ENCODE data around the gene EFCAB14. TPM values are rescaled to one million over a fixed set of nuclear protein-coding genes. Genes with fewer than 3 reads are reported as not detected.
"Not testable (repeated sequence)": the region's sequence is repeated elsewhere in the genome, so short reads cannot be mapped to it uniquely, and the experiment has no call there.

The EFCAB14 gene
- total and polyA plus RNA-seq, 2 donors (not counting 3 experiments of a cell fraction or from before 2014, with no cell fraction given) = 30.0 to 81.7 TPM

- DNase-seq (ENCODE audit: low read depth, low spot score) (no peak), FAIRE-seq (no peak)
- intact Hi-C loops (cut with micrococcal nuclease) (no loop called here), dilution Hi-C loops (cut with MboI; ENCODE audit: extremely low pct_ligation_motif_present, low sequenced_read_pairs) (no loop called here)
- Histone ChIP-seq H3K9ac (replicated peaks; ENCODE audit: extremely low read depth, insufficient read depth, low read length) (no peak overlapping the region), H4K20me1 (replicated peaks; ENCODE audit: control insufficient read depth, extremely low read depth, insufficient read depth, low read length) (no peaks in the 10 kb centered on the region), H3K4me3 (replicated peaks in 1 of 3; ENCODE audit: insufficient read depth in 1 of 3, low read depth in 1 of 3, low read length in 3 of 3) (no peak overlapping the region), H2AFZ (ENCODE audit: low read depth, low read length) (no peak overlapping the region), H3K4me1 (ENCODE audit: control insufficient read depth, extremely low read depth, insufficient read depth, low read length) (no peaks in the 10 kb centered on the region), H3K4me2 (ENCODE audit: insufficient read depth, low read length) (no peak overlapping the region), H3K36me3 (ENCODE audit: control insufficient read depth in 2 of 2, extremely low read depth in 1 of 2, insufficient read depth in 2 of 2, low read length in 2 of 2) (peaks cover 6 to 8% of the 10 kb centered on the region in 2 experiments), H3K9me3 (replicated peaks; ENCODE audit: control insufficient read depth, insufficient read depth, low read length) (no peaks in the 10 kb centered on the region), H3K79me2 (ENCODE audit: control insufficient read depth, insufficient read depth, low read length) (no peaks in the 10 kb centered on the region), H3K9me1 (replicated peaks; ENCODE audit: control insufficient read depth, extremely low read depth, insufficient read depth, low read length) (no peaks in the 10 kb centered on the region), H3K27me3 (ENCODE audit: control insufficient read depth in 2 of 2, insufficient read depth in 2 of 2, low read length in 2 of 2) (no peaks in the 10 kb centered on the region), H3K27ac (ENCODE audit: insufficient read depth, low read depth, low read length) (no peak overlapping the region)
- POLR2A ChIA-PET = no interaction called here
- TF ChIP-seq FOS (IDR thresholded peaks at IDR 0.05; ENCODE audit: borderline replicate concordance, insufficient read depth, low read length) (no peak), MAX (IDR thresholded peaks at IDR 0.05; ENCODE audit: insufficient read depth, insufficient read length) (no peak), EZH2 (IDR thresholded peaks at IDR 0.05; ENCODE audit: borderline replicate concordance, low read depth, low read length, severe bottlenecking) (no peak)
- no TSS peak for BruUV-seq (replicated peaks)
- CTCF ChIA-PET = interaction anchor here (1.1 to 1.3 kb wide), 2 partner anchors 10 to 23 kb away, joined by 3 to 6 read pairs; no protein-coding TSS in a partner anchor
Measured at GRCh38 chr1:46652321-46653100, 66.4 kb downstream of the EFCAB14 start.

- intact Hi-C loops (cut with micrococcal nuclease); DNase-seq (ENCODE audit: low read depth, low spot score); dilution Hi-C loops (cut with MboI; ENCODE audit: extremely low pct_ligation_motif_present, low sequenced_read_pairs); H4K20me1 ChIP-seq (replicated peaks; ENCODE audit: control insufficient read depth, extremely low read depth, insufficient read depth, low read length); BruUV-seq (replicated peaks); H3K27ac ChIP-seq (ENCODE audit: insufficient read depth, low read depth, low read length); H3K79me2 ChIP-seq (ENCODE audit: control insufficient read depth, insufficient read depth, low read length); H2AFZ ChIP-seq (ENCODE audit: low read depth, low read length); H3K9ac ChIP-seq (replicated peaks; ENCODE audit: extremely low read depth, insufficient read depth, low read length); H3K4me1 ChIP-seq (ENCODE audit: control insufficient read depth, extremely low read depth, insufficient read depth, low read length); CTCF ChIA-PET; H3K4me3 ChIP-seq (replicated peaks in 1 of 3; ENCODE audit: insufficient read depth in 1 of 3, low read depth in 1 of 3, low read length in 3 of 3); FAIRE-seq; H3K9me1 ChIP-seq (replicated peaks; ENCODE audit: control insufficient read depth, extremely low read depth, insufficient read depth, low read length); H3K27me3 ChIP-seq (ENCODE audit: control insufficient read depth in 2 of 2, insufficient read depth in 2 of 2, low read length in 2 of 2); H3K36me3 ChIP-seq (ENCODE audit: control insufficient read depth in 2 of 2, extremely low read depth in 1 of 2, insufficient read depth in 2 of 2, low read length in 2 of 2); H3K4me2 ChIP-seq (ENCODE audit: insufficient read depth, low read length); H3K9me3 ChIP-seq (replicated peaks; ENCODE audit: control insufficient read depth, insufficient read depth, low read length): not testable (repeated sequence)
- POLR2A ChIA-PET = interaction anchor here (0.6 kb wide), 1 partner anchor 22 kb away, joined by 4 read pairs; no protein-coding TSS in a partner anchor
Measured at GRCh38 chr1:46651152-46651551, 67.8 kb downstream of the EFCAB14 start.

Data from endothelial cell of umbilical vein (primary cell).